GM18526 (cell line): ENCODE measurements around the gene HSPBP1.

Experiments
- POLR2A ChIP-seq: IDR thresholded peaks from 3 replicates; pipeline ENCODE4 v1.6.1; 2011; ENCODE audit not compliant: insufficient read length; ENCODE audit errors: extremely low read depth

Gene HSPBP1

DNA sequence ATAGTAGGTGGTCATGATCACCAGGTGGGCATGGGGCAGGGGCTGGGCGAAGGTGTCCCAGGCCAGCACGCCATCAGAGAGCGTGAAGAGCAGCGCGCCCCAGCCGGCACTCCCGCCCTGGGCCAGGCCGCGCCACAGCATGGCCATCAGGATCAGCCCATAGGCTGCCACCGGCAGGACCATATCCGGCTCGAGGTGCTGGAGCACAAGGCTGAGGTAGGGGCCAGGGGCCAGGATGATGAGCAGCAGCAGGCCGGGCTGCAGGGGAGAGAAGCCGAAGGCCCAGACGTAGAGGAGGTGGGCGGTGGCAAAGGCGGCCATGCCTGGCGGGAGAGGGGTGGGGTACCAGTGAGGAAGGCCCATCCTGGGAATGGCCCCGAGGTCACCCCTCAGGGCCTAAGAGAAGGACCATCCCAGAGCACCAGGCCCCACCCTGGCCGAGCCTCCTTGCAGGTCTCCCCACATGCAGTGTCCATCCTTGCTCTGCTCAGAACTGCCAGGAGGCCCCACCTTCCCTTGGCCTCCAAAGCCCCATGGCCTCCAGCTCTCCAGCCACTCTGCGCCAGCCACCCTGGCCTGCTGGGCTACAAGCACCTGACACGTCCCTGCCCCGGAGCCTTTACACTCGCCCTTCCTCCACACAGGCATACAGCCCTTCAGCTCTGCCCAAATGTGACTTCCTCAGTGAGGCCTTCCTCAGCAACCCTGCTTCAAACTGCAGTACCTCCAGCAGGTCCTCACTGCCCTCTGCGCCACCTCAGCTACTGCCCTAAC is 52.5 kb downstream of the HSPBP1 start:
- TF ChIP-seq POLR2A: no peak

DNA sequence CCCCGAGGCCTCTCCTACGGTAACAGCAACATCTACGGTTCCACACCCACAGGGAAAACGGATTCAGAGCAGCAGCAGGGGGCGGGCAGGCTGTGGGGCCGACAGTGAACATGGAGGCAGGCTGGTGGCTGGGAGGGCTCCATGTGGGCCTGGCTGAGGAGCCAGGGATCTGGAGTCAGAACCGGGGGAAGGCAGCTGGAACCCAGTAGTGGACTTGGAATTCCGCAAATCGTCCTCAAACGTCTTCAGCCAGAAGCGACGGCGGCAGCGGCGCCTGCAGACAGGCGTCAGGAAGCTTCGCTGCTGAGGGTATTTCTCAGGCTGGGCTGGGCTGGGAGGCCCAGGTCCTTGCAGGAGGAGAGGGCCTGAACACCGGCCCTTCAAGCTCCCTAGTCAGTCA is 53.1 kb downstream of the HSPBP1 start:
- TF ChIP-seq POLR2A: no peak

DNA sequence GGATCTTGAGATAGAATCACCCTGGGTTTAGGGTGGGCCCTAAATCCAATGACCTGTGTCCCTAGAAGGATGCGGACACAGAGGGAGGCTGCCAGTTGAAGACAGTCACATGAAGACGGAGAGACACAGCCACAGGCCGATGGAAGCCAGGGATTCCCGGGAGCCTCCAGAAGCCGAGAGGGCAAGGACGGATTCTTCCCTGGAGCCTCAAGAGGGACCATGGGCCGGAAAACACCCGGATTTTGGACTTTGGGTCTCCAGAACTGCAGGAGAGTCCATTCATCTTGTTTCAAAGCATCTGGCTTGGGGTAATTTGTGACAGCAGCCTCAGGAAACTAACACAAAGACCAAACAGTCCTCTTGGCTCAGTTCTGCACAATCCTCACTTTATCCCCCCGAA is 53.6 kb downstream of the HSPBP1 start:
- no peak for TF ChIP-seq POLR2A

DNA sequence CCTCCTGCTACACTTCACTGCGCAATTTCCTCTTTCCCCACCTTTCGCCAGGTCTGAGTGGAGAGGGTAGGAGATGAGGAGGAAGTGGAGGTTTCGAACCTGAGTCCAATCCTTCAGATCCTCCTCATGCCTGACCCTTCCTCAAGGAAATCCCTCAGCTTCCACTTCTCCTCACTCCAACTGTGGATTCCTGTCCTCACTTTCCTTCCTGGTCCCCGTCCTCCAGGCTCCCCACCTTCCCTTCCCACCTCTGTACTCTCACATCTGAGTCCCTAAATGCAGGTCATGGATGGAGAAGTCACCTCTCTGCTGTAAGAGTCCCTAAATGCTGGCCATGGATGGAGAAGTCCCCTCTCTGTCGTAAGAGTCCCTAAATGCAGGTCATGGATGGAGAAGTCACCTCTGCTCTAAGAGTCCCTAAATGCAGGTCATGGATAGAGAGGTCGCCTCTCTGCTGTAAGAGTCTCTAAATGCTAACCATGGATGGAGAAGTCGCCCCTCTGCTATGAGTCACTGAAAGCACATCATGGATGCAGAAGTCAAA is 54.4 kb downstream of the HSPBP1 start:
- TF ChIP-seq POLR2A: no peak

DNA sequence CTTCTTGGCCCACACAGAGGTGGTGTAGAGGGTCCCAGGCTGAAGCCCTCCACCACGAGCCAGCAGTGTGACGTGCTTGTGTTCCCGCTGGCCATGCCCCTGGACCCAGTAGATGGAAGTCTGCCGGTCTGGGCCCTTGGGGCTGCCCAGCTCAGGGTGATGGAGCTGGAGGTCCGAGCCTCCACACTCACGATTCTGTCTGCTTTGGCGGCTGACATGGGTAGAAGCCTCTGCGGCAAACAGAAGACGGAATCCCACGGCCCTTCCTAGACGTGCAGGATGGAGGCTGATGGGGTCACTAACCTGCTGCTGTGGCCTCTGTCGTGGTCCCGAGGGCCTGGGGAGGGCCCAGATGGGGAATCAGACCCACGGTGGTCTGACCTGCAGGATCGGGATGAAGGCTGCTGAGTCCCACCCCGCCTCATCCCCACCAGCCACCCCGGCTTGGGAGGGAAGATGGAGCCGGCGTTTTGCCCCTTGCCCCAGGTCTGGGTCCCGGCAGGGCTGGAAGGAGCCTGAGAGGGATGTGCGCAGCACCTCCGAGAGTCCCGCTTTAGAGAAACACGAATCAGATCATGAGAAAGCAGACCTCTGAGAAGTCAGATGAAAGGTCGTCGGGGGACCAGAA is 55.8 kb downstream of the HSPBP1 start:
- TF ChIP-seq POLR2A: no peak

DNA sequence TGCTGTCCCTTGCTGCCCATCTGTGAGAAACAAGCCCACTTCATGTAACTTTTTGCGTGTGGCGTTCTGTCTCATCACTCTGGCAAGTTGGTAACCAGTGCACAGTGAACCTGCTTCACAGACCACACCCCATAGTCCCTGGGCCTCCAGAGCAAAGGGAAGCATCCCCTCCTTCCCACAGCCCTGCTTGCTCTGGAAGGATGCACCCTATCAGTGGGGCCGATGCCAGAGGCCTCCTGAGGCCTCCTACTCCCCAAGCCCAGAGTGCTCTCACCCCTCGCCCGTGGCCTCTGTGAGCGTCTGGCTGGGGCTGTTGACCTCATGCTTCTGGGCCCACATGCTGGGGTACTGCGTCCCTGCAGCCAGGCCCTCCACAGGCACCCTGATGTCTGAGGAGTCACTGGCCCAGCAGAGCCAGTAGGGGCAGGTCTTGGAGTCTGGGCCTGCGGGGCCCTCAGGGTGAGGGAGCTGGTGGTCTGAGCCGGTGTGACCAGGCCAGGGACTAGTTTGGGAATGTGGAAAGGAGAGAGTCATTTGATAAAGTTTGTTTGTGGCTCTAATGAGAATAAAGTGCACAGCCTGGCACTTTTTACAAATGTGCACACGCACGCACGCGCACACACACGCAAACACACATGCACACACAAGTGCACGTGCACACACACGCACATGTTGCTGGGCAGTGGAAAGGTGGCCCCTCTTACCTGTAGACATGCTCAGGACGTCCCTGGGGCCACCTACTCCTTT is 56.4 kb downstream of the HSPBP1 start:
- no peak for TF ChIP-seq POLR2A

DNA sequence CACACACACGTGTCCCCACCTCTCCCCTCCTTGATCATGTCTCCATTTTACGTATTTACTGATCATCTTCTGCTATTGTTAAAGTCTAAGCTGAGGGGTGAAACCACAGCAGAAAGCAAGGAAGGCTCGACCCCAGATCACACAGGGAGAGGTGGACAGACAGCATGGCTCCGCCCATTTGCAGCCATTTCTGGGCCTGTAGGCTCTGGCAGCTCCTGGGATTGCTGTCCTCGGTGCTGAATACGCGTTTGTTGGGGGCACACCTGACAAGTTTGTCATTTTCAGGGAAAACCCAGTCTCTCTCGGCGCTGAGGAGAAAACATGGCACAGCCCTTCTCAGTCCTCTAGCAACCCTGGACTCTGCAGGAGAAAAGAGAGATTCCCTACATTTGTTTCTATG is 59.4 kb downstream of the HSPBP1 start:
- no peak for TF ChIP-seq POLR2A

DNA sequence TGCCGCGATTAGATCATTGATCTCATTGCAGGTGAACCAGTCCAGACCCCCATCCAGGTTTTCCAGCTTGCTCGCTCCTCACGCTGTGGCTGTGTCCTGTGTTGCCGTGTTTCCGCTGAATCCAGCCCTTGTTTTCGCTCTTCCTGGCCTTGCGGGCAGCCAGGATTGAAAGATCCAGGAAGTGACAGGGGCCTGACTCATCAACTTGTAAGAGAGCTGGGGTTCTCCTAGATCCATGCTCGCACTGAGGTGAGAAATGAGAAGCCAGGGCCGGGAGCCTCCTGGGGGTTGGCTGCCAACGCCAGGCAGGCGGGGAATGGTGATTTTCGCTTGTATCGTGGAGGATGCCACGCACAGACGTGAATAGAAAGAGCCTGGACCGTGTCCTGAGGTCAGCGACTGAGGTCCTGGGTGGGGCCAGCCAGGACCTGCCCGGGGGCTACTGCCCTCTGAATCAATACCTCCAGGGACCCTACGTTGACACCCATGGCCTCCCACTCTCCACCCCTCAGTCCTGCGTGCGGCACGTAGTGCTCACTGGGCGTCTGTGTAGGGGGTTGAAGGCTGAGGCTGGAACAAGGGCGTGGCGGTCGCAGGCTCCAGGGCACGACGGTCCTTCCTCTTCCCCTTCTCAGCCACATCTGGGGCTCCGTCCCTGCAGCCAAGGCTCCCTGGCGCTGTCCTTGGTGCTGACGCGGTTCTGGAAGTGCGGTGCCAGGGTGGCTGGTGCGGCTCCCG is 63.3 kb downstream of the HSPBP1 start:
- no peak for TF ChIP-seq POLR2A

DNA sequence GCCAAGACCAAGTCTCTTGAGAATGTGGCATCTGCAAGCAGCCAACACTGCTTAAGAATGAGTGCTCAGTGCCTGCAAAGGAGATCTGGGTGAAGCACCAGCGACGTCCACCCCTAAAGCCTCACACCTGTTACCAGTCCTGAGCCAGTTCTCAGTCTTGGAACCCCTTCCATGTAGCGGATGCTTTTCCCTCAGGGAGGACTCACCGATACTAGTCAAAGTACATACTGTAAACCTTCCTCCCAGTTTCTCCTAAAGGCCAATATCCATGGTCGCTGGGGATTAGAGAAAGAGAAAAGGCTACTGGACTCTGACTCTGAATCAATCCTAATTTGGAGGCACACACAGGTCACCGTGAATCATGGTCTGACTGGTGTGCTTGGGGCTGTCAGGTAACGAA is 66.4 kb downstream of the HSPBP1 start:
- TF ChIP-seq POLR2A: no peak

DNA sequence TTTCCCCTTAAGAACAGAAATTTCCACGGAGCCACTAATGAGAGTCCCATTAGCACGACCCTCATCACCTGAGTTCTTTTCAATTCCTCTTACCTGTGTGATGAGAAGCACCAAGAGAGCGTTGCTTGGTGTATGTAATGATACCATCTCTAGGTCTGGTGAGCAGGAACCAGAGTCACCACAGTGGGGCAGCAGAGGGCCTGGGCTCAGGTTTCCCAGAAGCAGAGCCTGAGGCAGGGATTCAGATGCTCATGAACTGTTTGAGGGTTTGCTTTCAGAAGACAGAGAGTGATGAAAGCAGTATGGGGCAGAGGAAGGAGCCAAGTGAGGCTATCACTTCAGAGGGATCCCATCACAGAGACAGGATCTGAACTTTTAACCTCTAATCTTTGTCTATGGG is 67.5 kb downstream of the HSPBP1 start:
- TF ChIP-seq POLR2A: no peak
